Endodermal cell (in vitro differentiated cells): ENCODE data around the gene TMEM266. TPM values are rescaled to one million over a fixed set of nuclear protein-coding genes. Genes with fewer than 3 reads are reported as not detected.
A peak's percentile ranks its signal among the peaks of the same experiment; 100 is the strongest.

Source experiments
- DNase-seq: peaks from one replicate; pipeline ENCODE4 v3.0.0-alpha.2; 2017
- H3K27ac ChIP-seq: 2 replicates; pipeline ENCODE4 v1.5.1; 2013; ENCODE audit warnings: mild to moderate bottlenecking, low read depth, low read length, moderate library complexity
- H3K27me3 ChIP-seq: 2 replicates; pipeline ENCODE4 v1.6.1; 2013; ENCODE audit warnings: mild to moderate bottlenecking, low read length, moderate library complexity; ENCODE audit not compliant: insufficient read depth, control insufficient read depth, poor library complexity, severe bottlenecking
- H3K36me3 ChIP-seq: 2 replicates; pipeline ENCODE4 v1.7.0; 2013; ENCODE audit warnings: mild to moderate bottlenecking, low read length, moderate library complexity; ENCODE audit not compliant: control insufficient read depth, insufficient read depth
- H3K4me1 ChIP-seq: one replicate; pipeline ENCODE4 v1.7.0; 2013; ENCODE audit warnings: low read length; ENCODE audit not compliant: control insufficient read depth, insufficient read depth
- H3K4me3 ChIP-seq: 2 replicates; pipeline ENCODE4 v1.5.1; 2013; ENCODE audit warnings: mild to moderate bottlenecking, low read length, moderate library complexity
- H3K9ac ChIP-seq: 2 replicates; pipeline ENCODE4 v1.6.1; 2013; ENCODE audit warnings: mild to moderate bottlenecking, low read length, moderate library complexity; ENCODE audit not compliant: poor library complexity, severe bottlenecking; ENCODE audit errors: extremely low read depth
- H3K9me3 ChIP-seq: 2 replicates; pipeline ENCODE4 v1.6.1; 2013; ENCODE audit warnings: mild to moderate bottlenecking, low read length, moderate library complexity; ENCODE audit not compliant: control insufficient read depth
- H3K27ac Mint-ChIP-seq: 2 replicates; pipeline ENCODE4 v1.8.0; 2020; ENCODE audit warnings: mixed read lengths
- H3K27me3 Mint-ChIP-seq: 2 replicates; pipeline ENCODE4 v1.8.0; 2021; ENCODE audit warnings: mild to moderate bottlenecking, mixed read lengths; ENCODE audit not compliant: insufficient read depth
- H3K36me3 Mint-ChIP-seq: 2 replicates; pipeline ENCODE4 v1.8.0; 2020; ENCODE audit warnings: low read depth, mixed read lengths
- H3K4me1 Mint-ChIP-seq: 2 replicates; pipeline ENCODE4 v1.8.0; 2020; ENCODE audit warnings: mixed read lengths
- H3K4me3 Mint-ChIP-seq: 2 replicates; pipeline ENCODE4 v1.8.0; 2020; ENCODE audit warnings: mild to moderate bottlenecking, moderate library complexity, mixed read lengths
- H3K9me3 Mint-ChIP-seq: 2 replicates; pipeline ENCODE4 v1.8.0; 2020; ENCODE audit warnings: mild to moderate bottlenecking, mixed read lengths
- WGBS, 2 experiments: methylation state at CpG; one replicate each; pipeline versions ENCODE4 v1.1.5 to v1.1.7; 2013; ENCODE audit warnings: missing lambda C conversion rate in 2 of 2, mixed read lengths in 1 of 2; ENCODE audit not compliant: insufficient coverage in 1 of 2, insufficient read length in 1 of 2; 5-methylcytosine and 5-hydroxymethylcytosine counted together
- long read RNA-seq, 4 experiments: library from polyadenylated mRNA in 2 of 4; library from RNA in 1 of 4; library from capped mRNA in 1 of 4; stranded (forward) in 3 of 4; unstranded in 1 of 4; transcript quantifications; one replicate each; pipeline ENCODE4 v2.0.0, GENCODE V29; 2020 to 2021; ENCODE audit warnings: inconsistent platforms in 1 of 4
- polyA plus RNA-seq, 2 experiments: library from polyadenylated mRNA; stranded (reverse); fragments of 50-300 nt; gene quantifications; one replicate each; pipeline ENCODE4 v1.2.3, GENCODE V29; 2013
- total RNA-seq, 2 donors: library from RNA; stranded (reverse); fragmentation: NEBNext Ultra II Directional in 1 of 2; extraction: Animal tissue kit (Norgen Biotek cat#: 25700) in 1 of 2; gene quantifications; 2 replicates in 1 of 2; 3 replicates in 1 of 2; pipeline ENCODE4 v1.2.1, GENCODE V29; 2021
- TF ChIP-seq, protein P1 (sequence below): fragments of 200-600 bp; sonication (generic); conservative IDR thresholded peaks from 2 replicates; pipeline ENCODE4 v1.5.0; 2021; ENCODE audit warnings: antibody characterized with exemption, mild to moderate bottlenecking

TMEM266 gene, protein sequence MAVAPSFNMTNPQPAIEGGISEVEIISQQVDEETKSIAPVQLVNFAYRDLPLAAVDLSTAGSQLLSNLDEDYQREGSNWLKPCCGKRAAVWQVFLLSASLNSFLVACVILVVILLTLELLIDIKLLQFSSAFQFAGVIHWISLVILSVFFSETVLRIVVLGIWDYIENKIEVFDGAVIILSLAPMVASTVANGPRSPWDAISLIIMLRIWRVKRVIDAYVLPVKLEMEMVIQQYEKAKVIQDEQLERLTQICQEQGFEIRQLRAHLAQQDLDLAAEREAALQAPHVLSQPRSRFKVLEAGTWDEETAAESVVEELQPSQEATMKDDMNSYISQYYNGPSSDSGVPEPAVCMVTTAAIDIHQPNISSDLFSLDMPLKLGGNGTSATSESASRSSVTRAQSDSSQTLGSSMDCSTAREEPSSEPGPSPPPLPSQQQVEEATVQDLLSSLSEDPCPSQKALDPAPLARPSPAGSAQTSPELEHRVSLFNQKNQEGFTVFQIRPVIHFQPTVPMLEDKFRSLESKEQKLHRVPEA
- 1 to 10 TPM; 1.8 to 2.0 TPM for total RNA-seq
- polyA plus RNA-seq (2013, experiment 1 of 2), result 1.4 TPM
- polyA plus RNA-seq (2013, experiment 2 of 2), result 0.91 TPM
- long read RNA-seq, experiment 1, partial matches to known transcripts, result 1 of 2 reads
- long read RNA-seq, experiment 1, other reads (novel, unspliced or antisense), result 0 of 2 reads
- long read RNA-seq, experiment 2, partial matches to known transcripts, result 0 of 1 reads
- long read RNA-seq, experiment 2, other reads (novel, unspliced or antisense), result 1 of 1 reads
- long read RNA-seq, experiment 3, partial matches to known transcripts, result 1 of 3 reads
- long read RNA-seq, experiment 3, other reads (novel, unspliced or antisense), result 1 of 3 reads
- long read RNA-seq, experiment 4, partial matches to known transcripts, result 1 of 1 reads
- long read RNA-seq, experiment 4, other reads (novel, unspliced or antisense), result 0 of 1 reads

DNA sequence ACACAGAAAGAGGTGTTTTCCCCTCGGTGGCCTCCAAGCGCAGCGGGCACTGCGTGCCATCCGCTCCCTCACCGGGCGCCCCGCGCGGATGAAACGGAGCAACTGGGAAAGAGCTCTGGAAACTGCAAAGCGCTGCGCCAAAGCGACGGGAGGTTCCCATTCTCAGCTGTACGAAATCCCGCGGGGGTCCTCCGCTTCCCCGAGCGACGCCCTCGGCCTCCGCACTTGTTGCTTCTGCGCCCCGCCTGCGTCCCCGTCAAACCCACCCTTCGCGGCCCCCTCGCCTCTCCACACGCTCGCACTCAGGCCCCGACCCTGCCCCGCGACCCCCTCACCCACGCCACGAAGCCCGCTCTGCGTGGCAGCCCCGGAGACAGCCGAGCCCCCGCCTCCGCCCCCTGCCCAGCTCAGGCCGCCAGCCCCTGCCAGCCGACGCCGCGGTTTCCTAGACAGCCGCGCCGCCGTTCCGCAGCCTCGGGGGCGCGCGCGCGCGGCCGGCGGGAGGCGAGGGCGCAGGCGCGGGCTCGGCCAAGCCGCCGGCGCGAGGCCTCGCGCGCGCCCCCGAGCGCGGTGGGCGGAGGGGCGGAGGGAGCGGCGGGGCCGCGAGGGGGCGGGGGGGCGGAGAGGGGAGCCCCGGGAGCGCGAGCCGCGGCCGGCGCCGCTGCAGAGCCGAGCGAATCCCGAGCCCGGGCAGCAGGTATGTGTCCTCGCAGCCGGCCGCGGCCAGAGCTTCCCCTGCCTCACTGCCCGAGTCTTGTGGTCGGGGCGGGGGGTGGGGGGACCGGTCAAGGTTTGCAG, at the start of gene TMEM266:
Gene TMEM266, plus strand, starts transcription at position 666 of the 798 bp plus-strand sequence. CDS start 74,279 bp downstream, outside the sequence.
- Mint-ChIP-seq H3K27ac (peak within 1 kb of the TSS; percentile 19), H3K9me3 (no peaks in the 10 kb centered on the region), H3K4me3 (peak within 1 kb of the TSS; percentile 78), H3K36me3 (no peaks in the 10 kb centered on the region), H3K4me1 (peaks cover 23% of the 10 kb centered on the region), H3K27me3 (peaks cover 34% of the 10 kb centered on the region)
- TF ChIP-seq, protein P1, sequence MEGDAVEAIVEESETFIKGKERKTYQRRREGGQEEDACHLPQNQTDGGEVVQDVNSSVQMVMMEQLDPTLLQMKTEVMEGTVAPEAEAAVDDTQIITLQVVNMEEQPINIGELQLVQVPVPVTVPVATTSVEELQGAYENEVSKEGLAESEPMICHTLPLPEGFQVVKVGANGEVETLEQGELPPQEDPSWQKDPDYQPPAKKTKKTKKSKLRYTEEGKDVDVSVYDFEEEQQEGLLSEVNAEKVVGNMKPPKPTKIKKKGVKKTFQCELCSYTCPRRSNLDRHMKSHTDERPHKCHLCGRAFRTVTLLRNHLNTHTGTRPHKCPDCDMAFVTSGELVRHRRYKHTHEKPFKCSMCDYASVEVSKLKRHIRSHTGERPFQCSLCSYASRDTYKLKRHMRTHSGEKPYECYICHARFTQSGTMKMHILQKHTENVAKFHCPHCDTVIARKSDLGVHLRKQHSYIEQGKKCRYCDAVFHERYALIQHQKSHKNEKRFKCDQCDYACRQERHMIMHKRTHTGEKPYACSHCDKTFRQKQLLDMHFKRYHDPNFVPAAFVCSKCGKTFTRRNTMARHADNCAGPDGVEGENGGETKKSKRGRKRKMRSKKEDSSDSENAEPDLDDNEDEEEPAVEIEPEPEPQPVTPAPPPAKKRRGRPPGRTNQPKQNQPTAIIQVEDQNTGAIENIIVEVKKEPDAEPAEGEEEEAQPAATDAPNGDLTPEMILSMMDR, result peak; percentile 64
- peak; percentile 89 for DNase-seq
- H3K36me3 ChIP-seq, result no peaks in the 10 kb centered on the region
- H3K4me3 ChIP-seq, result peak within 1 kb of the TSS; percentile 82
- no peaks in the 10 kb centered on the region for H3K9me3 ChIP-seq
- H3K27ac ChIP-seq, result no peak within 1 kb of the TSS
- H3K27me3 ChIP-seq, result peaks cover 18% of the 10 kb centered on the region
- H3K4me1 ChIP-seq, result peaks cover 8% of the 10 kb centered on the region
- H3K9ac ChIP-seq, result peak within 1 kb of the TSS; percentile 41
- 0 to 1% methylated on average over 26 to 107 of the region's 107 CpGs for WGBS, 2 experiments

DNA sequence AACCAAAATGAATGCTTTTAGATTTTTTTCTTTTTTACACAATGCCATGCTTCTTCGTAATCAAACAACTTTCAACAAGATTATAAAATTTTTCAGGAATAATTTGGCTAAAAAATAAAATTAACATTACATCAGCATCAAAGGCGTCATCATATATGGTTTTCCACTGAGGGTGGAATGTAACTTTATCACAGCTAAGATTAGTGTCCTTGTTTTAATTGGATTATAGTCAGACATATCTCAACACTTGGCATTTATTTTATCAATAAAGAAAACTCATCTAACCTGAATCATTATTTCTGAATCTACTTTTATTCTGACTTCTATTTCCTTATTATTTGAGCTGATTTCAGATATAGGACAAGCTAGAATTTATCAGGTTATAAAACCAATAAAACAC, 49.2 kb upstream of the TMEM266 start:
- DNase-seq, result no peak
- H3K4me3 Mint-ChIP-seq, result no peak overlapping the region
- peaks cover 20% of the 10 kb centered on the region for H3K4me1 Mint-ChIP-seq
- Histone ChIP-seq H3K4me1 (no peaks in the 10 kb centered on the region), H3K36me3 (no peaks in the 10 kb centered on the region), H3K4me3 (no peak overlapping the region), H3K9ac (no peak overlapping the region), H3K27me3 (no peaks in the 10 kb centered on the region), H3K9me3 (no peaks in the 10 kb centered on the region), H3K27ac (no peak overlapping the region)
- peaks cover 18% of the 10 kb centered on the region for H3K9me3 Mint-ChIP-seq
- H3K27ac Mint-ChIP-seq, result no peak overlapping the region
- peaks cover 1% of the 10 kb centered on the region for H3K27me3 Mint-ChIP-seq
- WGBS, 2 experiments, result 85% methylated on average over 2 of the region's 2 CpGs; no CpG with 5 or more reads in 1 of the 2 experiments
- peaks cover 2% of the 10 kb centered on the region for H3K36me3 Mint-ChIP-seq
- TF ChIP-seq, protein P1, result no peak
